GM12801 (cell line): ENCODE measurements around the gene ARFGAP3.

Experiments used
- TF ChIP-seq, protein P1 (sequence below): IDR thresholded peaks from one replicate; pipeline ENCODE4 v1.5.1; 2011; ENCODE audit warnings: control low read depth; ENCODE audit not compliant: insufficient read length; ENCODE audit errors: extremely low read depth

The ARFGAP3 gene

GRCh38 chr22:42830161-42830560 lies 26.9 kb downstream of the ARFGAP3 start:
- TF ChIP-seq, protein P1, sequence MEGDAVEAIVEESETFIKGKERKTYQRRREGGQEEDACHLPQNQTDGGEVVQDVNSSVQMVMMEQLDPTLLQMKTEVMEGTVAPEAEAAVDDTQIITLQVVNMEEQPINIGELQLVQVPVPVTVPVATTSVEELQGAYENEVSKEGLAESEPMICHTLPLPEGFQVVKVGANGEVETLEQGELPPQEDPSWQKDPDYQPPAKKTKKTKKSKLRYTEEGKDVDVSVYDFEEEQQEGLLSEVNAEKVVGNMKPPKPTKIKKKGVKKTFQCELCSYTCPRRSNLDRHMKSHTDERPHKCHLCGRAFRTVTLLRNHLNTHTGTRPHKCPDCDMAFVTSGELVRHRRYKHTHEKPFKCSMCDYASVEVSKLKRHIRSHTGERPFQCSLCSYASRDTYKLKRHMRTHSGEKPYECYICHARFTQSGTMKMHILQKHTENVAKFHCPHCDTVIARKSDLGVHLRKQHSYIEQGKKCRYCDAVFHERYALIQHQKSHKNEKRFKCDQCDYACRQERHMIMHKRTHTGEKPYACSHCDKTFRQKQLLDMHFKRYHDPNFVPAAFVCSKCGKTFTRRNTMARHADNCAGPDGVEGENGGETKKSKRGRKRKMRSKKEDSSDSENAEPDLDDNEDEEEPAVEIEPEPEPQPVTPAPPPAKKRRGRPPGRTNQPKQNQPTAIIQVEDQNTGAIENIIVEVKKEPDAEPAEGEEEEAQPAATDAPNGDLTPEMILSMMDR = no peak

- TF ChIP-seq, protein P1 = no peak
Observed at GRCh38 chr22:42829302-42829701, 27.8 kb downstream of the ARFGAP3 start.

- TF ChIP-seq, protein P1 = no peak
Observed at GRCh38 chr22:42825796-42826195, 31.3 kb downstream of the ARFGAP3 start.

DNA sequence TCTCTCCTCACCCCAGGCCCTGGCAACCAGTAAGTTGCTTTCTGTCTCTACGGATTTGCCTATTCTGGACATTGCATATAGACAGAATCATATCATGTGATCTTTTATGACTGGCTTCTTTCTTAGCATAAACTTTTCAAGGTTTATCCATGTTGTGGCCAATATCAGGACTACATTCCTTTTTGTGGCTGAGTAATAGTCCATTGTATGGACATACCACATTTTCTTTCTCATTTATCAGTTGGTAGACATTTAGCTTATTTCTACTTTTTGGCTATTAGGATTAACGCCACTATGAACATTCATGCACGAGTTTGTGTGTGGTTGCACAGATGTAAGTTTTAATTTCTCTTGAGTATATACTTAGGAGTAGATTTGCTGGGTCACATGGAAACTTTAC lies 35.7 kb downstream of the ARFGAP3 start:
- TF ChIP-seq, protein P1 = no peak

- TF ChIP-seq, protein P1 = no peak
Observed at GRCh38 chr22:42820045-42820763, 36.9 kb downstream of the ARFGAP3 start.

- TF ChIP-seq, protein P1 = no peak
Observed at GRCh38 chr22:42819412-42820044, 37.5 kb downstream of the ARFGAP3 start.

GRCh38 chr22:42817556-42817955 lies 39.5 kb downstream of the ARFGAP3 start:
- TF ChIP-seq, protein P1 = no peak
